ENCODE data around the gene SLC6A17.

Gene SLC6A17

DNA sequence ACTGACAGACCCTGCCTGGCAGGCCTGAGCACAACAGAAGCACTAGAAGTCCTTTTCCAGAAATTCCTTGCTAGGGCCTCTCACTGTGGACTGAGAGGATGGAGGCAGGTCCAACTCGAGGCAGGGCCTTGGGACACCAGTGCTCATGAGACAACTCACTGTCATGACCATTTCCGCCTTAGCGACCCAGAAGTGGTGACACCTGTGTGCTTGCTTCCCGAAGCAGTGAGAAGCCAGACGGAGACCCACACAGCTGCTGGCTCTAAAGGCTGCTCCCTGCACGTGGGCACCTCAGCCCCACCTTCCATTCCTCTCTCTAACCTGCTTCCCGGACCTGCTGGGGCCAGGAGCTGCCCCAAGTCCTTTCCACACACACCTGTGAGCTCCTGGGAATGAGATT is 92.9 kb downstream of the SLC6A17 start:
- DNase-seq = no peak

DNA sequence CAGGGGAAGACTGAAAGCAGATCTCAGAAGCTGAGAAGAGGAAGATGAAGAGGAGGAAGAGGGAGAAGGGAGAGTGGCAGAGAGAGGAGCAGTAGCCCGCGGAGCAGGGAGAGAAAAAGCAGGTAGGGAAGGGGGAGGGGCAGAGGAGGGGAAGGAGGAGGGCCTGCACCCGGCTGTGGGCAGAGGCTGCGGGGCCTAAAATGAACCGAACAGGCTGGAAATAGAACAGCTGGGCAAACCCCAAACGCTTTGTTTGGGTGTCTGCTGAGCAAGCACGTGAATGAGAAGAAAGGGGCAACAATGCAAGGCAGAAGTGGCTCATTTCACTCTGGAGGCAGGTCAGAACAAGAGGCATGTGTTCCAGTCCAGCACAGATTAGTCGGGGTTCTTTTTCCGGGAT is 93.3 kb downstream of the SLC6A17 start:
- peak; percentile 16 to 68 (median 43) for DNase-seq

DNA sequence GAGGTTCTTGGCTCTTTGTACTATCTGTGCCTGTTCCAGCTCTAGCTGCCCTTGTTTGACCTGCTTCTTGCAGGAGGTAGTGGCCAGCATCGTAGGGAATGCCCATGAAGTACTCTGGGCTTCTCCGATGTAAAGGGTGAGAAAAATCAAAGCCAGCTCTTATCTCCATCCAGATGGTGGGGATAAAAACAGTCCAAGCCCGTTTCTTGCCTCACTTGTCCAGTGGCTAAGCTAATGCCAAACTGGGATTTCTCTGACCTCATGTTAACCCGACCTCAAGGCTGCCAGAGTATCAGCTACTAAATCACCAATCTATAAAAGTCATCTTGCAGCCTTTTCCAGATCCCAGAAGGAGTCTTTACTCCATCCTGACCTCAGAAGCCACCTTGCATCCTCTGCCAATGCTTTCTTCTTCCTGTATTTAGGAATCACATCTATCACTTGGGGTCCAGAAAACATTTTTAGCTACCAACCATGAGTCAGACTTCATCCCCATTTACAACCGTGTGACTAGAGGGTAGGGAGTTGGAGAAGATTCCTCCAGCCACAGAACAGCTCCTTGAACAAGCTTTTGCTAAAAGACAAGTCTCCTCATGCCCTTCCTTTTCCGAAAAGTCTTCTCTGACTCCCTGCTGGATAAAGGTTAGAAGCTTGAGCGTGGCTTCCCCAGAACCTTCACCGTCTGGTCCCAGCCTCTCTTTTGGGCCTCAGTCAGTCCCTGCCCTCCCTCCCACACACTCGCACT is 95.8 kb downstream of the SLC6A17 start:
- no peak for DNase-seq

DNA sequence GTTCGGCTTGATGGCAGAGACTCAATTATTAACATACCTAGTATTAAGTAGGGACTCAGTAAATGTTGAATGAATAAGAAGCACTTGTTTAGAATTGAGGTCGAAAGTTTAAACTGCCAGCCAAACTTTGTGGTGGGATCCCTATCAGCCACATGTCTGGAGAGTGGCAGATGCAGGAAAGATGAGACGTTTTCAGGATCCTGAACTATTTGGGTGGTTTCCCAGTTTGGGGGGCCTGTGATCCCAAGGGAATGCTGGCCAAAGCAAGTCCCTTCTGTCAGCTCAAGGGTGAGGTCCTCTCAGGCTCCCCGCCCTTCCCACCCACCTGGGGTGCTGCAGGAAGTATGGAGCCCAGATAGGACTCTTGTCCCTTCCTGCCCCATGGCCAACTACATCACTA is 98.5 kb downstream of the SLC6A17 start:
- DNase-seq = no peak

DNA sequence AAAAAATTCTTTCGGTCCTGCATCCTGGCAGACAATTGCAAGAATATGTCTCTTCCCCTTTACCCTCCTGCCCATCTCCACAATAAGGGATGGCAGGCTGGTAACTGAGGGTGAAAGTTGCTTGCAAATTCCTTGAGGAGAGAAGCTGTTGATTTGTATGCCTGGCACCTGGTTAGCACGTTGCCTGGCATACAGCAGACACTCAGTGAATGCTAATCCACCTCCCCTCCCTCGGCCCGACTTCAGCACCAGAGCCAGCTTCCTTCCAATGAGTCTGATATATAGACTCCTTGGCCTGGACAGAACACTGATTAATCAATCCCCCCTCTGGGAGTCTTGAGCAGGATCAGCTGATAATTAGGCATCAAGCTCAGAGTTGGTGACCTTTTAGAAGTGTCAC is 99.0 kb downstream of the SLC6A17 start:
- no peak for DNase-seq

DNA sequence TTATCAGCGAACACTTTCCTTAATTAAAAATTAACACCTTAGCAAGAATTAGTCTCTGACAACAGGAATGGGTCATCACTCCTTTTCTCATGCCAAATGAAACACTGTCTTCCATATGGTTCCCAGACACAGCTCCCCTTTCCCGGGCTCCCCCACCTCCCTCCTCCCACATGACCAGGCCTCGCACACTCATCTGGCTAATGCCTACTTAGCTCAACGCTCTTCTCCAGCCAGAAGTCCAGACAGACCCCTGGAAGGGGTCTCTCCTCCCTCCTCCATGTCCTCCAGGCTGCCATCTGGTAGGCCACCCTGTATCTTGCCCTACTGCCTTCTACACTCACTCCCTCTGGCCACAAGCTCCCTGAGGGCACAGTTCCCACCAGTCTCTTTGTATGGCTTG is 99.7 kb downstream of the SLC6A17 start:
- DNase-seq = no peak

DNA sequence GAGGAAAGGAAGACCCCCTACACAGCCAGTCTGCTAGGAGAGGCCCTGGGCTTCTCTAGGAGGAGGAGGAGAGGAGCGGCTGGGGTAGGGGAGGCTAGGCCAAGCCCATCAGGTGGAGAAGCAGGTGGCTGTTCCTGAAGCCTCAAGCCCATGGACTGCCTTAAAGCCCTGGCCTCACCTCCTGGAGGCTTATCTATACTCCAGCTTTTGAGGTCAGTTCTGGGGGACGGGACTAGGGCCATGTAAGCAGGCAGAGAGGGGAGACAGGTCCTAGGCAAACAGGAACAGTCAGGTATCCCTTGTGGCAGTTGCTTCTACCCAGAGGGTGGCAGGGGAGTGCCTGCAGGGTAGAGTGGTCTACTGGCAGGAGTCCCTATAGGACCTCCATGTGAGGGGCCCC is 100.5 kb downstream of the SLC6A17 start:
- no peak for DNase-seq
